SU-DHL-6 (cell line): ENCODE data around the gene KLHL29.

Source experiments
- H2AFZ ChIP-seq: fragments of 200-600 bp; sonication (generic); 2 replicates; pipeline ENCODE4 v1.6.1; 2014; ENCODE audit warnings: low read depth, mild to moderate bottlenecking, moderate library complexity, mixed read lengths, antibody characterized with exemption, low read length; ENCODE audit not compliant: severe bottlenecking
- H3F3A ChIP-seq: fragments of 200-600 bp; shearing (Covaris generic); 2 replicates; pipeline ENCODE4 v1.6.0; 2016; ENCODE audit warnings: antibody characterized with exemption, mild to moderate bottlenecking; ENCODE audit not compliant: insufficient read depth
- H3K27ac ChIP-seq: fragments of 200-600 bp; sonication (generic); 2 replicates; pipeline ENCODE4 v1.5.1; 2016; ENCODE audit warnings: low read depth, mild to moderate bottlenecking, low read length, moderate library complexity, mixed read lengths
- H3K27me3 ChIP-seq: fragments of 200-600 bp; sonication (generic), shearing (Covaris generic); 2 replicates; pipeline ENCODE4 v1.6.0; 2014; ENCODE audit warnings: mild to moderate bottlenecking, low read length
- H3K36me3 ChIP-seq: fragments of 200-600 bp; sonication (generic); 2 replicates; pipeline ENCODE4 v1.6.1; 2014; ENCODE audit warnings: mild to moderate bottlenecking, low read length, mixed read lengths
- H3K4me2 ChIP-seq: fragments of 300-600, 200-600 bp; shearing (Covaris generic), sonication (generic); 2 replicates; pipeline ENCODE4 v1.6.0; 2014; ENCODE audit warnings: low read length, low read depth, mild to moderate bottlenecking; ENCODE audit not compliant: poor library complexity, severe bottlenecking
- H3K4me3 ChIP-seq: fragments of 200-600 bp; sonication (generic); 2 replicates; pipeline ENCODE4 v1.5.1; 2014; ENCODE audit warnings: antibody characterized with exemption, low read length, mild to moderate bottlenecking, mixed read lengths; ENCODE audit not compliant: insufficient read depth, poor library complexity, severe bottlenecking
- H3K79me2 ChIP-seq: fragments of 200-600 bp; sonication (generic); 2 replicates; pipeline ENCODE4 v1.6.1; 2014; ENCODE audit warnings: mild to moderate bottlenecking, low read length, moderate library complexity; ENCODE audit not compliant: insufficient read depth
- H3K9ac ChIP-seq: fragments of 200-600 bp; sonication (generic); 2 replicates; pipeline ENCODE4 v1.7.0; 2014; ENCODE audit warnings: mild to moderate bottlenecking, low read length
- H3K9me2 ChIP-seq: fragments of 200-600 bp; sonication (generic); replicated peaks from 2 replicates; pipeline ENCODE4 v1.6.1; 2014; ENCODE audit warnings: low read length; ENCODE audit not compliant: insufficient read depth
- H3K9me3 ChIP-seq: fragments of 200-600 bp; sonication (generic); 2 replicates; pipeline ENCODE4 v1.6.1; 2014; ENCODE audit warnings: low read length, mixed read lengths; ENCODE audit not compliant: insufficient read depth
- H4K20me1 ChIP-seq: fragments of 200-600 bp; sonication (generic); 2 replicates; pipeline ENCODE4 v1.6.1; 2014; ENCODE audit warnings: low read depth, mild to moderate bottlenecking, antibody characterized with exemption, low read length, moderate library complexity, mixed read lengths
- CTCF ChIP-seq: fragments of 200-600 bp; sonication (generic); IDR thresholded peaks from one replicate; pipeline ENCODE4 v1.5.1; 2017; ENCODE audit warnings: antibody characterized with exemption, mild to moderate bottlenecking, low read length, moderate library complexity; ENCODE audit not compliant: insufficient read depth, poor library complexity, severe bottlenecking
- EZH2phosphoT487 ChIP-seq: fragments of 200-600 bp; sonication (generic), shearing (Covaris generic); conservative IDR thresholded peaks from 2 replicates; pipeline ENCODE4 v1.6.1; 2018; ENCODE audit warnings: mild to moderate bottlenecking, antibody characterized with exemption, low read length, moderate library complexity, mixed read lengths

KLHL29 gene

GRCh38 chr2:23657934-23658333, 273.0 kb downstream of the KLHL29 start:
- H3K36me3 ChIP-seq: no peaks in the 10 kb centered on the region
- TF ChIP-seq EZH2phosphoT487 (no peak), CTCF (no peak)
- no peaks in the 10 kb centered on the region for H4K20me1 ChIP-seq
- H2AFZ ChIP-seq: no peak overlapping the region
- H3K9me3 ChIP-seq: no peaks in the 10 kb centered on the region
- no peaks in the 10 kb centered on the region for H3K9me2 ChIP-seq
- H3F3A ChIP-seq: no peaks in the 10 kb centered on the region
- H3K9ac ChIP-seq: no peak overlapping the region
- no peak overlapping the region for H3K27ac ChIP-seq
- H3K27me3 ChIP-seq: no peaks in the 10 kb centered on the region
- no peak overlapping the region for H3K4me3 ChIP-seq
- no peaks in the 10 kb centered on the region for H3K79me2 ChIP-seq
- no peak overlapping the region for H3K4me2 ChIP-seq

GRCh38 chr2:23658466-23658942, 273.5 kb downstream of the KLHL29 start:
- H3K9ac ChIP-seq: no peak overlapping the region
- H3K27ac ChIP-seq: no peak overlapping the region
- no peak overlapping the region for H3K4me3 ChIP-seq
- no peaks in the 10 kb centered on the region for H3K36me3 ChIP-seq
- H2AFZ ChIP-seq: no peak overlapping the region
- H3K79me2 ChIP-seq: no peaks in the 10 kb centered on the region
- H3K4me2 ChIP-seq: no peak overlapping the region
- H4K20me1 ChIP-seq: no peaks in the 10 kb centered on the region
- no peaks in the 10 kb centered on the region for H3K9me2 ChIP-seq
- no peaks in the 10 kb centered on the region for H3K27me3 ChIP-seq
- H3F3A ChIP-seq: no peaks in the 10 kb centered on the region
- no peak for TF ChIP-seq CTCF
- TF ChIP-seq EZH2phosphoT487: no peak
- no peaks in the 10 kb centered on the region for H3K9me3 ChIP-seq

- TF ChIP-seq EZH2phosphoT487 (no peak), CTCF (no peak)
- Histone ChIP-seq H3K27me3 (no peaks in the 10 kb centered on the region), H3K27ac (no peak overlapping the region), H3K79me2 (no peaks in the 10 kb centered on the region), H4K20me1 (no peaks in the 10 kb centered on the region), H3K9ac (no peak overlapping the region), H3K4me3 (no peak overlapping the region), H3K4me2 (no peak overlapping the region), H3K9me3 (no peaks in the 10 kb centered on the region), H3F3A (no peaks in the 10 kb centered on the region), H3K9me2 (no peaks in the 10 kb centered on the region), H2AFZ (no peak overlapping the region), H3K36me3 (no peaks in the 10 kb centered on the region)
These were observed 274.3 kb downstream of the KLHL29 start for GRCh38 chr2:23659328-23659727.

- Histone ChIP-seq H3K27me3 (no peaks in the 10 kb centered on the region), H3K27ac (no peak overlapping the region), H3K4me2 (no peak overlapping the region), H3K79me2 (no peaks in the 10 kb centered on the region), H2AFZ (no peak overlapping the region), H3K9me3 (no peaks in the 10 kb centered on the region), H3F3A (no peaks in the 10 kb centered on the region), H4K20me1 (no peaks in the 10 kb centered on the region), H3K9me2 (no peaks in the 10 kb centered on the region), H3K36me3 (no peaks in the 10 kb centered on the region), H3K9ac (no peak overlapping the region), H3K4me3 (no peak overlapping the region)
- TF ChIP-seq EZH2phosphoT487: no peak
- no peak for TF ChIP-seq CTCF
These were observed 274.8 kb downstream of the KLHL29 start for GRCh38 chr2:23659773-23660172.
